Measurements from ENCODE around the gene AHSG. TPM values are rescaled to one million over a fixed set of nuclear protein-coding genes. Genes with fewer than 3 reads are reported as not detected.
A peak's percentile ranks its signal among the peaks of the same experiment; 100 is the strongest.

Gene AHSG
- total RNA-seq, 3 donors from 2014 or later, result not detected

GRCh38 chr3:186569779-186570095 lies 43.1 kb upstream of the AHSG start:
- H3K4me3 ChIP-seq, result peak overlapping the region; percentile 15
- TF ChIP-seq CTCF (IDR thresholded peaks at IDR 0.05), result no peak
- intact Hi-C loops (cut with DNase I, micrococcal nuclease), result no loop called here
- peaks cover 5% of the 10 kb centered on the region for H3K36me3 ChIP-seq (ENCODE audit: low read depth)
- ATAC-seq (no peak), DNase-seq (no peak)
- no peaks in the 10 kb centered on the region for H3K9me3 ChIP-seq
- H3K4me1 ChIP-seq (ENCODE audit: low read depth), result peaks cover 30% of the 10 kb centered on the region

GRCh38 chr3:186570096-186570940 lies 42.5 kb upstream of the AHSG start, which contains the start of gene DNAJB11:
Gene DNAJB11, plus strand, starts transcription at chr3:186570720. Its CDS starts 178 bp downstream, at chr3:186570898.
- ATAC-seq, result peak; percentile 85
- intact Hi-C loops (cut with DNase I, micrococcal nuclease), result no loop called here
- H3K4me1 ChIP-seq (ENCODE audit: low read depth), result peaks cover 27% of the 10 kb centered on the region
- H3K36me3 ChIP-seq (ENCODE audit: low read depth), result peaks cover 5% of the 10 kb centered on the region
- no peak for TF ChIP-seq CTCF (IDR thresholded peaks at IDR 0.05)
- peak within 1 kb of the TSS; percentile 67 for H3K4me3 ChIP-seq
- H3K9me3 ChIP-seq, result no peaks in the 10 kb centered on the region
- DNase-seq, result peak; percentile 98 to 100 (median 99)

- peak in 2 of 3 donors; percentile 15 to 38 for DNase-seq
Measured at GRCh38 chr3:186570941-186571643, 41.8 kb upstream of the AHSG start.

GRCh38 chr3:186571644-186572013 lies 41.2 kb upstream of the AHSG start:
- no peak for ATAC-seq
- intact Hi-C loops (cut with DNase I, micrococcal nuclease), result no loop called here

More at GRCh38 chr3:186570941-186571643, 41.8 kb upstream of the AHSG start:
- Histone ChIP-seq H3K4me3 (peak overlapping the region; percentile 67), H3K4me1 (ENCODE audit: low read depth) (peaks cover 20% of the 10 kb centered on the region), H3K9me3 (no peaks in the 10 kb centered on the region), H3K36me3 (ENCODE audit: low read depth) (peaks cover 5% of the 10 kb centered on the region)
- no peak for ATAC-seq
- TF ChIP-seq CTCF (IDR thresholded peaks at IDR 0.05), result no peak
- intact Hi-C loops (cut with DNase I, micrococcal nuclease), result no loop called here

GRCh38 chr3:186577521-186577920 lies 35.3 kb upstream of the AHSG start:
- TF ChIP-seq CTCF (IDR thresholded peaks at IDR 0.05), result no peak
- no peak for ATAC-seq
- Histone ChIP-seq H3K9me3 (no peaks in the 10 kb centered on the region), H3K36me3 (ENCODE audit: low read depth) (no peaks in the 10 kb centered on the region), H3K4me3 (no peak overlapping the region), H3K4me1 (ENCODE audit: low read depth) (no peaks in the 10 kb centered on the region)
- DNase-seq, result no peak
- intact Hi-C loops (cut with DNase I, micrococcal nuclease), result no loop called here

More at GRCh38 chr3:186571644-186572013, 41.2 kb upstream of the AHSG start:
- no peak overlapping the region for H3K4me3 ChIP-seq
- no peak for DNase-seq
- no peaks in the 10 kb centered on the region for H3K9me3 ChIP-seq
- peaks cover 5% of the 10 kb centered on the region for H3K36me3 ChIP-seq (ENCODE audit: low read depth)
- H3K4me1 ChIP-seq (ENCODE audit: low read depth), result peaks cover 17% of the 10 kb centered on the region
- no peak for TF ChIP-seq CTCF (IDR thresholded peaks at IDR 0.05)

Measured in mucosa of descending colon (tissue), 3 donors.